ENCODE data around the gene SEMA4D. TPM values are rescaled to one million over a fixed set of nuclear protein-coding genes. Genes with fewer than 3 reads are reported as not detected.

SEMA4D gene
- total and polyA plus RNA-seq, 9 of the 15 experiments (the other 6 are each of a cell fraction or from before 2014, with no cell fraction given), result 0.38 to 5.1 (median 1.8) TPM

DNA sequence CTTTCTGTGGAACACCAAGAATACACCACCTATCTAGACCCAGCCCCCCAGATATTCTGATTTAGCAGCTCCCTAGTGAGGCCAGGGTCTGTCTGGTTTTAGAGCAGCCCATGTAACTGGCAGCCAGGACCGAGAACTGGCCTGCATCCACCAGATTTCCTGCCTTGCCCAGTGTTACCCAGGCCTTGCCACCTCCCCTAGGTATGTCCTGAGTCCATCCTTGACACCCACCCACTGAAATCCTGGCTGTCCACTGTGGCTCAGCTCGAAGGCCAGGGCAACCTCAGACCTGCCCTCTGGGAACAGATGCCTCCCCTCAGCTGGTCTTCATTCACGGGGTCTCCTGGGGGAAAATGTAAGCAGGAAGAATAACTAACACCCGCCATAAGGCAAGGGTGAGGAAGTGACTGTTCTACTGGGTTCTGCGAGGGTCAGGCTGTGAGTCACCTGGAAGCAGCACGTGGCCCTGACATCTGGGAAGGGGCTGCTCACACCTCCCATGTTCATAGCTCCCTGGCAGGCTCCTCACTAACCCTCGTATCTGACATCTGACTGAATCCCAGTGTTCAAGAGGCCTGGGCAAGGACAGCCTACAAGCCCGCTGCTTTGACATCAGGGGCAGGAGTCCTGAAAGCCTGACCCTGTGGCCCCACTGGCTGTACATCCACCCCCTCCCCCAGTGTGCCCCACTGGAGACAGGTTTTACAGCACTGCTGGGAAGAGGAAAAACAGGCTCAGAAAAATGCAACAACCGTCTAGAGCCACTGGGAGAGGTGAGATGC is 72.7 kb downstream of the SEMA4D start (continued):
- TF ChIP-seq, protein P1, sequence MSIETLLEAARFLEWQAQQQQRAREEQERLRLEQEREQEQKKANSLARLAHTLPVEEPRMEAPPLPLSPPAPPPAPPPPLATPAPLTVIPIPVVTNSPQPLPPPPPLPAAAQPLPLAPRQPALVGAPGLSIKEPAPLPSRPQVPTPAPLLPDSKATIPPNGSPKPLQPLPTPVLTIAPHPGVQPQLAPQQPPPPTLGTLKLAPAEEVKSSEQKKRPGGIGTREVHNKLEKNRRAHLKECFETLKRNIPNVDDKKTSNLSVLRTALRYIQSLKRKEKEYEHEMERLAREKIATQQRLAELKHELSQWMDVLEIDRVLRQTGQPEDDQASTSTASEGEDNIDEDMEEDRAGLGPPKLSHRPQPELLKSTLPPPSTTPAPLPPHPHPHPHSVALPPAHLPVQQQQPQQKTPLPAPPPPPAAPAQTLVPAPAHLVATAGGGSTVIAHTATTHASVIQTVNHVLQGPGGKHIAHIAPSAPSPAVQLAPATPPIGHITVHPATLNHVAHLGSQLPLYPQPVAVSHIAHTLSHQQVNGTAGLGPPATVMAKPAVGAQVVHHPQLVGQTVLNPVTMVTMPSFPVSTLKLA (conservative IDR thresholded peaks at IDR 0.05), result no peak
- TF ChIP-seq, protein P2, sequence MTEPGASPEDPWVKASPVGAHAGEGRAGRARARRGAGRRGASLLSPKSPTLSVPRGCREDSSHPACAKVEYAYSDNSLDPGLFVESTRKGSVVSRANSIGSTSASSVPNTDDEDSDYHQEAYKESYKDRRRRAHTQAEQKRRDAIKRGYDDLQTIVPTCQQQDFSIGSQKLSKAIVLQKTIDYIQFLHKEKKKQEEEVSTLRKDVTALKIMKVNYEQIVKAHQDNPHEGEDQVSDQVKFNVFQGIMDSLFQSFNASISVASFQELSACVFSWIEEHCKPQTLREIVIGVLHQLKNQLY (CRISPR knock-in tag; conservative IDR thresholded peaks at IDR 0.05), result no peak

DNA sequence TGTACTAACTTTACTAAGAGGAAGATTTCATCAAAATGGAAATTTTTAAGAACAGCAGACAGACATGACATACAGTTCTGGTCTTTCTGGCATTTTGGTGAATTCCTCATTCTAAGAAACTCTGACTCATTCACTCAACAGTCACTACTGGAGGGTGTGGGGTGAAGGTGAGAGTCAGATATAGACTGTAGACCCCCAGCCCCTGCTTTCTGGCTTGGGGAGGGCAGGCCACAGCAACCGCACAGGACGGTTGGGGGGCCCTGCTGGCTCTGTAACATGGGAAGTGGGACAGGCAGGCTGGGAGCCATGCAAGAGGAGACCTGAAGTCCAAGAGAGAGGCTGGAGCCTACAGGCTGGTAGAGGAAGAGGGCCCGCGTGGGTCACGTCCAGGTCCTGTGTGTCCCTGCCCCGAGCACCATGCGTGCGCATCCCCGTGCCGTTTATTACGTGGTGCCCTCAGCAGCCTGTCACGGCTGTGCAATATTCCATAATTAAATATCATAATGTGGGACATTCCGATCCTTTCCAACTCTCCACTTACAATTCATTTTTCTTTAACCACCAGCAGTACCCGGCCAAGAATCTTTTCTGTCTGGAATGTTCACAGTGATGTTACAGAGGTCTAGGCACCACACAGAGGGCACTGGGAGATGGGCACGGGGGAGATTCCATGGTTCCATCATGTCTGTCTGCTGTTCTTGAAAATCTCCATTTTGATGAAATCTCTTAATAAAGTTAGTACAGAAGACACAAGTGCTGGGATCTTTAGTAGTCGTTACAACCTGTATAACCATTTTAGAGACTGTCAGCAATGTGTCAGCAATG is 75.5 kb downstream of the SEMA4D start:
- no peak overlapping the region for H3K4me2 ChIP-seq (ENCODE audit: insufficient read depth, low read length)
- DNase-seq (ENCODE audit: extremely low read depth in 1 of 4, low spot score in 3 of 4) (no peak), FAIRE-seq (no peak), ATAC-seq (no peak)
- H3K9ac ChIP-seq (ENCODE audit: insufficient read depth in 1 of 2, low read depth in 2 of 2, low read length in 2 of 2), result no peak overlapping the region
- no peaks in the 10 kb centered on the region for H3K4me1 ChIP-seq (replicated peaks in 1 of 2; ENCODE audit: control insufficient read depth in 2 of 2, insufficient read depth in 2 of 2, low read length in 2 of 2)
- H3K4me3 ChIP-seq, result no peak overlapping the region
- no peaks in the 10 kb centered on the region for H3K9me3 ChIP-seq (replicated peaks; ENCODE audit: control insufficient read depth, insufficient read depth, low read depth, low read length)
- BruUV-seq (replicated peaks), result no TSS peak
- no peak overlapping the region for H2AFZ ChIP-seq (ENCODE audit: low read depth, low read length)
- intact Hi-C loops (cut with micrococcal nuclease) (no loop called here), in situ Hi-C loops (cut with MboI) (no loop called here)
- WGBS (ENCODE audit: insufficient coverage, low coverage, missing lambda C conversion rate), result 12% methylated on average over 15 of the region's 16 CpGs
- H3K27me3 ChIP-seq (ENCODE audit: control insufficient read depth in 2 of 2, insufficient read depth in 2 of 2, low read length in 2 of 2), result peaks cover 0 to 23% of the 10 kb centered on the region in 2 experiments; a peak in 1 of 5 replicates
- ChIA-PET CTCF (ENCODE audit: low intra/inter-chr PET ratio) (no interaction called here), POLR2A (no interaction called here)
- no peaks in the 10 kb centered on the region for H3K9me1 ChIP-seq (ENCODE audit: control insufficient read depth, insufficient read depth, low read length)
- no peaks in the 10 kb centered on the region for H3K36me3 ChIP-seq (ENCODE audit: control insufficient read depth, insufficient read depth, low read length)
- H3K27ac ChIP-seq (ENCODE audit: extremely low read depth, low read depth, low read length), result no peak overlapping the region
- H4K20me1 ChIP-seq (replicated peaks; ENCODE audit: control insufficient read depth, insufficient read depth, low read length), result no peaks in the 10 kb centered on the region
- no peaks in the 10 kb centered on the region for H3K79me2 ChIP-seq (ENCODE audit: control insufficient read depth, insufficient read depth, low read length)
- TF ChIP-seq, protein P3, sequence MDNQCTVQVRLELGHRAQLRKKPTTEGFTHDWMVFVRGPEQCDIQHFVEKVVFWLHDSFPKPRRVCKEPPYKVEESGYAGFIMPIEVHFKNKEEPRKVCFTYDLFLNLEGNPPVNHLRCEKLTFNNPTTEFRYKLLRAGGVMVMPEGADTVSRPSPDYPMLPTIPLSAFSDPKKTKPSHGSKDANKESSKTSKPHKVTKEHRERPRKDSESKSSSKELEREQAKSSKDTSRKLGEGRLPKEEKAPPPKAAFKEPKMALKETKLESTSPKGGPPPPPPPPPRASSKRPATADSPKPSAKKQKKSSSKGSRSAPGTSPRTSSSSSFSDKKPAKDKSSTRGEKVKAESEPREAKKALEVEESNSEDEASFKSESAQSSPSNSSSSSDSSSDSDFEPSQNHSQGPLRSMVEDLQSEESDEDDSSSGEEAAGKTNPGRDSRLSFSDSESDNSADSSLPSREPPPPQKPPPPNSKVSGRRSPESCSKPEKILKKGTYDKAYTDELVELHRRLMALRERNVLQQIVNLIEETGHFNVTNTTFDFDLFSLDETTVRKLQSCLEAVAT (IDR thresholded peaks at IDR 0.05), result no peak
- no peak for TF ChIP-seq CREM (IDR thresholded peaks at IDR 0.05; ENCODE audit: low read depth)

Measured in K562 (cell line).